Ascending aorta (tissue), 2 donors: ENCODE measurements around the gene LINC00305. TPM values are rescaled to one million over a fixed set of nuclear protein-coding genes. Genes with fewer than 3 reads are reported as not detected.

Experiments used
- DNase-seq, 2 donors: peaks; one replicate each; pipeline ENCODE4 v3.0.0-alpha.2; 2019; ENCODE audit warnings: low spot score in 2 of 2
- H3K27ac ChIP-seq, 2 donors: fragments of 200-600 bp; sonication (generic); one replicate each; pipeline ENCODE4 v1.5.1; 2016 to 2017; ENCODE audit warnings: mild to moderate bottlenecking in 1 of 2
- H3K27me3 ChIP-seq: fragments of 200-600 bp; sonication (generic); one replicate; pipeline ENCODE4 v1.5.1; 2017
- H3K36me3 ChIP-seq, 2 donors: fragments of 200-600 bp; sonication (generic); one replicate each; pipeline ENCODE4 v1.5.1; 2016
- H3K4me1 ChIP-seq, 2 donors: fragments of 200-600 bp; sonication (generic); one replicate each; pipeline ENCODE4 v1.5.1; 2016 to 2017; ENCODE audit warnings: mild to moderate bottlenecking in 1 of 2
- H3K4me3 ChIP-seq, 2 donors: fragments of 200-600 bp; sonication (generic); one replicate each; pipeline ENCODE4 v1.5.1; 2016 to 2017; ENCODE audit warnings: mild to moderate bottlenecking in 1 of 2
- H3K9me3 ChIP-seq, 2 donors: fragments of 200-600 bp; sonication (generic); one replicate each; pipeline ENCODE4 v1.5.1; 2016
- CTCF ChIP-seq, 3 experiments: fragments of 200-600 bp in 2 of 3; fragments of 450-650 bp in 1 of 3; sonication (generic) in 2 of 3; IDR thresholded peaks; one replicate each; pipeline ENCODE4 v1.5.1; 2016 to 2019; ENCODE audit warnings: antibody characterized with exemption in 3 of 3, mild to moderate bottlenecking in 1 of 3, moderate library complexity in 1 of 3
- intact Hi-C: fragments of 100-400 bp; cut with DNase I; formaldehyde crosslinking; loops from one replicate; pipeline ENCODE4 v1.15.1; 2023
- total RNA-seq: library from RNA; depleted of rRNA; stranded (reverse); fragments of >200 nt; gene quantifications from one replicate; pipeline ENCODE4 v1.1.0, GENCODE V29; 2016

The LINC00305 gene
- total RNA-seq, 1 donor from 2014 or later, result not detected

DNA sequence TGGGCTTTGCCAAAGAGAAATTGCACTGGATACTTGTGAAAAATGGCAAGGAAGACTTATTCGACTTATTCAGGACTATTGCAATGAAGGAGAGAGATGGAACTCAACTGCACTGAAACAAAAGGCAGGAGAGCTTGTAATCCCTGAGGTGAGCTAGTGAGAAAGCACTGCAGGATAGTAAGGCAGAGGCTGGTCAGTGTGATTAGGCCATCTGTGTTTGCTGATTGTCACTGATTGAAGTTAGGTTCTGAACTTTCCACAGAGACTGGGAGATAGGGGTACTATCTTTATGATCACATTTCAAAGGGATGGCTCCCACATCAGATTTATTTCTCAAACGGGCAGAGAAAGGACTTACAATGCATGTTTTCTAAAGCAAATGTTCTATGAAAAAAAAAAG lies 96.1 kb downstream of the LINC00305 start:
- Histone ChIP-seq H3K27ac (no peak overlapping the region), H3K9me3 (no peaks in the 10 kb centered on the region), H3K36me3 (no peaks in the 10 kb centered on the region), H3K4me1 (no peaks in the 10 kb centered on the region), H3K27me3 (no peaks in the 10 kb centered on the region), H3K4me3 (no peak overlapping the region)
- no peak for TF ChIP-seq CTCF (IDR thresholded peaks at IDR 0.05)
- intact Hi-C loops, result no loop called here
- DNase-seq, result no peak

DNA sequence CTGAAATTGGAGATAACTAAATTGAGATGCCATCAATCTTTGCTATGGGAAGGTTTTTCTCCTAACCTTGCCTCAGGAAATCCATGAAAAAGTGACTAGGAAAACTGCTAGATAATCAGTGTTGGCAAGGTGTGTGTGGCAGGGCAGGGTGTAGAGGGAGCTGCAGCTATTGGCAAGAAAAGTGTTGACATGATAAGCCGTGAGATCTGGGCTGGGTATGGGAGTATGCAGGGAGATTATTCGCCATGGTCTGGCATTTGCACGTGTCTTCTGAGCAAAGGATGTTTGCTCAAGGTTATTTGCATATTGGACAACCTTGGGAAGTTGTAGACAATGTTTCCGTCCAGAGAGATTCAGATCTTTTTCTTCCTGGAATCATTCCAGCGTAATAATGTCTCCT lies 104.3 kb downstream of the LINC00305 start:
- no peak for TF ChIP-seq CTCF (IDR thresholded peaks at IDR 0.05)
- Histone ChIP-seq H3K36me3 (no peaks in the 10 kb centered on the region), H3K27ac (no peak overlapping the region), H3K27me3 (no peaks in the 10 kb centered on the region), H3K4me1 (no peaks in the 10 kb centered on the region), H3K9me3 (no peaks in the 10 kb centered on the region), H3K4me3 (no peak overlapping the region)
- intact Hi-C loops, result no loop called here
- no peak for DNase-seq

DNA sequence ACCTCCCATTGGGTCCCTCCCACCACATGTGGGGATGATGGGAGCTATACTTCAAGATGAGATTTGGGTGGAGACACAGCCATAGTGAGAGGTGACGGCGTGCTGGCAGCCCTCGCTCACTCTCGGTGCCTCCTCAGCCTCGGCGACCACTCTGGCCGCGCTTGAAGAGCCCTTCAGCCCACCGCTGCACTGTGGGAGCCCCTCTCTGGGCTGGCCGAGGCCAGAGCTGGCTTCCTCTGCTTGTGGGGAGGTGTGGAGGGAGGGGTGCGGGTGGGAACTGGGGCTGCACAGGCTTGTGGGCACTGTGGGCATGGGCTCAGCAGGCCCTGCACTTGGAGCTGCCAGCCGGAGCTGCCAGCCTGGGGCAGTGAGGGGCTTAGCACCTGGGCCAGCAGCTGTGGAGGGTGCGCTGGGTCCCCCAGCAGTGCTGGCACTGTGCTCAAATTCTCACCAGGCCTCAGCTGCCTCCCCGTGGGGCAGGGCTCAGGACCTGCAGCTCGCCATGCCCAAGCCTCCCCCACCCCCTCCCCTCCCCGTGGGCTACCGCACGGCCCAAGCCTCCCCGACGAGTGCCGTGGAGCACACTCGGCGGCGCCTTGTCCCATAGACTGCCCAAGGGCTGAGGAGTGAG lies 106.0 kb downstream of the LINC00305 start:
- TF ChIP-seq CTCF (IDR thresholded peaks at IDR 0.05), result no peak
- no peaks in the 10 kb centered on the region for H3K9me3 ChIP-seq
- no peak for DNase-seq
- no peaks in the 10 kb centered on the region for H3K27me3 ChIP-seq
- intact Hi-C loops, result no loop called here
- no peaks in the 10 kb centered on the region for H3K36me3 ChIP-seq
- H3K4me1 ChIP-seq, result no peaks in the 10 kb centered on the region
- H3K4me3 ChIP-seq, result no peak overlapping the region
- no peak overlapping the region for H3K27ac ChIP-seq

DNA sequence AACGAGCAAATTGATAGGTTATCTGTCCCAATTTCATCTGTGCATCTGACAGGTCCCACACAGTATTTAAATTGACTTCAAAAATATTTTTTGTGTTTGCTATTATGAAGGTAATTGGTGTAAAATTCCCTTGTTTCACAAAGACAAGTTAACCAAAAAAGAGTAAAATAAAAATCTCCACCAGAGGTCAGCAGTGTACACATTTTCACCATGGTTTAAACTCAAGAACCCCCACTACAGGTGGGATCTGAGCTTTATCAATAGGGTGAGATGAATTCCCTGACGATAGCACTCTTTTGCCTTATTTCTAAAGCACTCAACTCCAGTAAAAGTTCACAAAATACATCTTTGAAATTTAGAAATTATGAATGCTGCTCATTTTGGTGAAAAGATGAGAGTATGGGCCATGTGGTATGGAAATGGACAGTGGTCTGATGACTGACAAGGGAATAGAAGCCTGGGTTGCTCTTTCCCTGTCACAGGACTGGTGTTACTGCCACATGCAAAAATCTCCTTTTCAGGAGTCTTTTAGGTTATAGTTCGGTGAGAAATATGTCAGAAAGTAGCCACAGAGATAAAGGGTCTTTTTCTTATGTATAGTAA lies 111.0 kb downstream of the LINC00305 start:
- no peak overlapping the region for H3K4me3 ChIP-seq
- peak in 2 of 3 experiments; percentile 15 to 38 for TF ChIP-seq CTCF (IDR thresholded peaks at IDR 0.05)
- H3K9me3 ChIP-seq, result no peaks in the 10 kb centered on the region
- no peaks in the 10 kb centered on the region for H3K27me3 ChIP-seq
- DNase-seq, result no peak
- no peaks in the 10 kb centered on the region for H3K4me1 ChIP-seq
- intact Hi-C loops, result no loop called here
- H3K27ac ChIP-seq, result no peak overlapping the region
- H3K36me3 ChIP-seq, result no peaks in the 10 kb centered on the region

DNA sequence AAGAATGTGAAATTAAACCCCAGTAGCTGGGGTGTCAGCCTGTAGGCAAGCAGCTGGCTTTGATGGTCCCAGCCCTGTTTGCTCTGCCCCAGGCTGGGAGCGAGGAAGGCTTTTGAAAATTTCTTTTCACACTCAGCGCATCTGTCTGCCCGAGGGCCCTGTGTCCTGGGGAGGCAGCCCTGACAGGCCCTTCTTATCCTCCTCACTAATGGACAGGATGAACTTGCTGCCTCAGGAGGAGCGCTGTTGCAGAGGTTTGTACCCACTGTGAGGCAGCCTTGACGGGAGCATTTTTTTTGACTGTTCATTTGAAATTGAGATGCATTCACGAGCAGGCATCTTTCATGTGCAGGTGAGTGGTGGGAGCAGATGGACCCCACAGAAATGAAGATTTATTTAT lies 116.6 kb downstream of the LINC00305 start:
- H3K27ac ChIP-seq, result no peak overlapping the region
- no peaks in the 10 kb centered on the region for H3K27me3 ChIP-seq
- H3K9me3 ChIP-seq, result no peaks in the 10 kb centered on the region
- H3K4me3 ChIP-seq, result no peak overlapping the region
- H3K36me3 ChIP-seq, result no peaks in the 10 kb centered on the region
- intact Hi-C loops, result no loop called here
- TF ChIP-seq CTCF (IDR thresholded peaks at IDR 0.05), result no peak
- no peaks in the 10 kb centered on the region for H3K4me1 ChIP-seq
- no peak for DNase-seq
